ENCODE results near the gene NHLRC1.
"Not testable (repeated sequence)": the region's sequence is repeated elsewhere in the genome, so short reads cannot be mapped to it uniquely, and the experiment has no call there.

The NHLRC1 gene

DNA sequence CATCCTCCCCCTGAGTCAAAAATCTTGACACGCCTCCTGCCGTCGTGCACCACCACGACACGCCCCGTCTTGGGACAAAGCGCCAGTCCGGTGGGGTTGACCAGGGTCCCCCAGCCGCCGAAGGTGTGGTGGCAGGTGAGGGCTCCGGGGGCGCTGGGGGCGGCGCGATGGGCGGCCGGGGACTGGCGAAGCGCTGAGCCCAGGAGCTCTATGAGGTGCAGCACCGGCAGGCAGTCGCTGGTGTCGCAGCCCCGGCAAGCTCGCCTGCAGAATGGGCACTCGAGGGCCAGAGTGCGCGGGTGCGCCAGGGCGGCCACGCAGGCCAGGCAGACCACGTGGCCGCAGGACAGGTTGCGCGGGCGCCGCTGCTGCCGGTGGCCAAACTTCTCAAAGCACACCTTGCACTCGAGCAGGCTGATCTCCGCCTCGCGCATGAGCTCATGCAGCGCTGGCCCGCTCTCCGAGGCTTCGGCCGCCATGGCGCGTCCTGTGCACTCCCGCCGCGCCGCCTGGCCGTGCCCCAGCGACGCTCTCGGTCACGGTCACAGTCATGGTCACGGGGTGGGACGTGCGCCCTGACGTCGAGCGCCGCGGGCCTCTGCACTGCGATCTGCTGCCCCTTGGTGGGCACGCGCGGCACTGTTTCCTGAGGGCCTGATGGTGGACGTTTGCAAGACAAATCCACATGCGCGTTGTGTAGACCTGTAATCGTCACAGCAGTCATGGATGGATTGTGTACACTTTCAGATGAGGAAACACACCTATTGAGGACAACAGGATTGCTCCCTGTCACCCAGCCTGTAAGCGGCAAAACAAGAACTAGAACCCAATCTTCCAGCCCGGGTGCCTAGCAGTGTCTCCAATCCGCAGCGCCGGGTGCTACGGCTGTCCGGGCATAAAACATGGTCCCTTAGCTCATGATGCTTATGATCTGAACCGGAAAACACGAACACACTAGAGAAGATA, at the start of gene NHLRC1:
Gene NHLRC1, minus strand, starts transcription at position 550 of the 966 bp plus-strand sequence. Its CDS starts 71 bp downstream, at position 479.
- Mint-ChIP-seq H3K27ac (no peak within 1 kb of the TSS), H3K36me3 (no peaks in the 10 kb centered on the region), H3K4me3 (peak within 1 kb of the TSS; percentile 63), H3K4me1 (peaks cover 7% of the 10 kb centered on the region), H3K9me3 (no peaks in the 10 kb centered on the region)
- peak; percentile 98 for ATAC-seq
- peak; percentile 58 to 80 for DNase-seq (ENCODE audit: low spot score in 2 of 2)

DNA sequence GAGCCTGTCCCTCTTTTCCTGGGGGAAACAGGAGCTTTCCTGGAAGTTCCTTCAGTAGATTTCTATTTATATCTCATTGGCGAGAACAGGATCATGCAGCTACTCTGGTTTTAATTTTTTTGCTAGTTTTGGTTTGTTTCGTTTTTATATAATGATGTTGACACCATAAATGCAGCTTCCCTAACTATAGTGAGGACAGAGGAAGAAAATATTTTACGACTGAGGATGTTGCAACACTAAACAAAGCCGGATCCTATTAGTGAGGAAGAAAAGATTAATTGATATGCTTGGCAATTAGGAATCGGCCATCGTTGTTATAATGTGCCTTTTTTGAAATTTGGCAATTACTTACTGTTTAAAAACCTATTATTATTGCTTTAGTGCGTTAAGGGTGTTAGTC, 49.4 kb upstream of the NHLRC1 start:
- no peak for ATAC-seq
- H3K36me3 Mint-ChIP-seq: peaks cover 30% of the 10 kb centered on the region
- no peak for DNase-seq (ENCODE audit: low spot score in 2 of 2)

DNA sequence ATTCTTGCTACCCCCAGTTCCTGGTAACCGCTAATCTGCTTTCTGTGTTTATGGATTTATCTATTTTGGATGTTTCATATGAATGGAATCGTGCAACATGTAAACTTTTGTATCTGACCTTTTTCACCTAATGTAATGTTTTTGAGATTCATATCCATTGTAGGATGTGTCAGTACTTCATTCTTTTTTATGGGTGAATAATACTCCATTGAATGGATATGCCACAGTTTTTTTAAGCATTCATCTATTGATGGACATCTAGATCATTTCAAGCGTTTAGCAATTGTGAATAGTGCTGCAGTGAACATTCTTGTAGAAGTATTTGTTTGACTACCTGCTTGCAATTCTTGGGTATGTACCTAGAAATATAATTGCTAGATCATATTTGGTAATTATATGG, 45.8 kb upstream of the NHLRC1 start:
- H3K4me3 Mint-ChIP-seq: no peak overlapping the region
- ATAC-seq (no peak), DNase-seq (ENCODE audit: low spot score in 2 of 2) (no peak)
- H3K36me3 Mint-ChIP-seq: peaks cover 58% of the 10 kb centered on the region
- no peak overlapping the region for H3K27ac Mint-ChIP-seq
- H3K4me1 Mint-ChIP-seq: no peaks in the 10 kb centered on the region
- H3K9me3 Mint-ChIP-seq: no peaks in the 10 kb centered on the region

More for the DNA sequence above, 49.4 kb upstream of the NHLRC1 start:
- Mint-ChIP-seq H3K4me3 (no peak overlapping the region), H3K27ac (no peak overlapping the region), H3K9me3 (no peaks in the 10 kb centered on the region), H3K4me1 (peaks cover 9% of the 10 kb centered on the region)

DNA sequence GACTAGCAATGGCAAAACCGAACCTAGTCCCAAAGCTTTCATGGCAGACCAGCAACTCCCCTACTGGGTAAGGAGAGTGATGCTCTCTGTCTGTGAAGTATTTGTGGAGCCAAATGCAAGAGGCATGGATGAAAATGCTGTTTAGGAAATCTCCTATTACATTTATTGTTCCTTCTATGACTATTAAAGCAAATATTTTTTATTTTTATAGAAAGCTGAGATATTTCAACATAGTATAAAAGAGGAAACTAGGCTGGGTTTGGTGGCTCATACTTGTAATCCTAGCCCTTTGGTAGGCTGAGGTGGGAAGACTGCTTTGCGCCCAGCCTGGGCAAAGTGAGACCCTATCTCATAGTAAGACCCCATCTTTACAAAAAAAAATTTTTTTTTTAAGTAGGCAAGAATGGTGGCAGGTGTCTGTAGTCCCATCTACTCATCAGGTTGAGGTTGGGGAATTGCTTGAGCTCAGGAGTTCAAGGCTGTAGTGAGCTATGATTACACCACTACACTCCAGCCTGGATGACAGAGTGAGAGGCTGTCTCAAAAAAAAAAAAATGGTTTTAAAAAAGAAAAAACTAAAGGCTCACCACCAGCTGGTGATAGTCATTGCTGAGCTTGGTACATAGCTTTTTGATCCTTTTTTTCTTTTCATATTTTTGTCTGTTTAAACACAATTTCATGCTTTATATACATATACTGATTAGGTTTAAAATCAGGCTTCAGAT, 44.0 kb upstream of the NHLRC1 start:
- Mint-ChIP-seq H3K4me1 (peaks cover 3% of the 10 kb centered on the region), H3K4me3 (no peak overlapping the region), H3K9me3 (no peaks in the 10 kb centered on the region), H3K36me3 (peaks cover 71% of the 10 kb centered on the region), H3K27ac (no peak overlapping the region)
- ATAC-seq (no peak), DNase-seq (ENCODE audit: low spot score in 2 of 2) (no peak)

DNA sequence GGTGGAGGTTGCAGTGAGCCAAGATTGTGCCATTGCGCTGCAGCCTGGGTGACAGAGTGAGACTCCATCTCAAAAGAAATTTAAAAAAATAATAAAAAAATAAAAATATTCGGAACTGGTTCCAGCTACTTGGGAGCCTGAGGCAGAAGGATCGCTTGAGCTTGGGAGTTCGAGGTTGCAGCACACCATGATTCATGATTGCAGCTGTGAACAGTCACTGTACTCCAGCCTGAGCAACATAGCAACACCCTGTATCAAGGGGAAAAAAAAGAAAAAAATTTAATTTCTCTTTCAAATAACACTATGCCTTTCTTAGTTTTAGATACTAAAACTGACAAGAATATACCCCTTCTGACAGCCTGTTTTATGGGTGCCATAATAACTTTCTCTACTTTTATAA, 43.3 kb upstream of the NHLRC1 start:
- H3K27ac Mint-ChIP-seq: no peak overlapping the region
- H3K4me1 Mint-ChIP-seq: peaks cover 7% of the 10 kb centered on the region
- H3K4me3 Mint-ChIP-seq: no peak overlapping the region
- no peaks in the 10 kb centered on the region for H3K9me3 Mint-ChIP-seq
- H3K36me3 Mint-ChIP-seq: peaks cover 78% of the 10 kb centered on the region
- DNase-seq (ENCODE audit: low spot score in 2 of 2) (no peak), ATAC-seq (no peak)

DNA sequence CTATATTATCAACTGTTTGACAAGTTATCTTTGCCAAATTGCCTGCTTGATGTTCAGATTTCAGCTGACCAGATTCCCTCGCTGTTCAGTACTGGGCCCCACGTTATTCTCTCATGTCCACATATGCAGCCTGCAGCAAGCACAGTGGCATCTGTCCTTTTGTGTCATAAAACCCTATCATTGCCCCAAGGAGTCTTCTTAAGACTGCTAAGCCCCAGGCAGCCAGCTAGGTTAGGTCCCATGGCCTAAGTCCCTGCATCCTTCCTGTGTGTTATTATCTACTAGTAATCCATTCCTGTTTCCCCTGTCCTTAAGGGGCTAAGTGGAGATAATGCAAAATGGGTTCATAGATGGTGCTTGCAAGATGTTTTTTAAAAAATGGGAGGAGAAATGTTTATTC, 39.9 kb upstream of the NHLRC1 start:
- Mint-ChIP-seq H3K4me1 (peaks cover 7% of the 10 kb centered on the region), H3K27ac (no peak overlapping the region), H3K4me3 (no peak overlapping the region), H3K36me3 (peaks cover 64% of the 10 kb centered on the region), H3K9me3 (no peaks in the 10 kb centered on the region)
- ATAC-seq (no peak), DNase-seq (ENCODE audit: low spot score in 2 of 2) (no peak)

DNA sequence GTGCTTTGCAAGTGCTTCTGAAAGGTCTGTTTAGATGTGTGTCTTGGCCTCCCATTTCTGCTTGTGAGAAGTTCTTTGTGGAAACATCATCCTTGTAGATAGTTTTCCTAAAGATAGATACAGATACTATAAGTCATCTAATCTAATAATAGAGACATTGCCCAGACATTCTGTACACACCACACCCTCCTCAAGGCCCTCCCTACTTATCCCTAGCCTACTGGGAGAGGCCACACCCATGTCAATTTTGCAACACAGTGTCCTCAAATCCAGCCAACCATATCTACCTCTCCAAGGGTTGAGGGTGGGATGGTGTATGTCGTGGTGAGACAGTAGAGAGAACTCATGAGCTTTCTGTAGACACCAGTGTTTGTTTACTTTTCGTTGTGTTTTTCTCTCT, 39.0 kb upstream of the NHLRC1 start:
- Mint-ChIP-seq H3K9me3 (no peaks in the 10 kb centered on the region), H3K4me3 (no peak overlapping the region), H3K27ac (peak overlapping the region; percentile 63), H3K4me1 (peaks cover 7% of the 10 kb centered on the region), H3K36me3 (peaks cover 55% of the 10 kb centered on the region)
- ATAC-seq (no peak), DNase-seq (ENCODE audit: low spot score in 2 of 2) (no peak)

DNA sequence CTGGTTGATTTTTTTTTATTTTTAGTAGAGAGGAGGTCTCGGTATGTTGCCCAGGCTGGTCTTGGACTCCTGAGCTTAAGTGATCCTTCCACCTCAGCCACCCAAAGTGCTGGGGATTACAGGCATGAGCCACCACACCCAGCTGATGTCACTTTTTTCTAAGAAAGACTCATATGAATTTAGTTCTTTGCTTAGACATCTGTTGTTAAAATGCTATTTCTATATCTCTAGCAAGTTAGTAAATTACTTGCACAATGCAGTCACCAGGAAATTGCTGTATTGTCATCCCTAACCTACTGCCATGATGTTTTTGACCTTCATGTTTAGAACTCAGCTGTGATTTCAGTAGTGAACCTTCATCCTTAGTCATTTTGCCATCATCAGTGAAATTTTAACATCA, 38.4 kb upstream of the NHLRC1 start:
- Mint-ChIP-seq H3K9me3 (no peaks in the 10 kb centered on the region), H3K36me3 (peaks cover 51% of the 10 kb centered on the region), H3K4me1 (peaks cover 12% of the 10 kb centered on the region), H3K4me3 (no peak overlapping the region), H3K27ac (peak overlapping the region; percentile 63)
- DNase-seq (ENCODE audit: low spot score in 2 of 2) (no peak), ATAC-seq (peak; percentile 97)

DNA sequence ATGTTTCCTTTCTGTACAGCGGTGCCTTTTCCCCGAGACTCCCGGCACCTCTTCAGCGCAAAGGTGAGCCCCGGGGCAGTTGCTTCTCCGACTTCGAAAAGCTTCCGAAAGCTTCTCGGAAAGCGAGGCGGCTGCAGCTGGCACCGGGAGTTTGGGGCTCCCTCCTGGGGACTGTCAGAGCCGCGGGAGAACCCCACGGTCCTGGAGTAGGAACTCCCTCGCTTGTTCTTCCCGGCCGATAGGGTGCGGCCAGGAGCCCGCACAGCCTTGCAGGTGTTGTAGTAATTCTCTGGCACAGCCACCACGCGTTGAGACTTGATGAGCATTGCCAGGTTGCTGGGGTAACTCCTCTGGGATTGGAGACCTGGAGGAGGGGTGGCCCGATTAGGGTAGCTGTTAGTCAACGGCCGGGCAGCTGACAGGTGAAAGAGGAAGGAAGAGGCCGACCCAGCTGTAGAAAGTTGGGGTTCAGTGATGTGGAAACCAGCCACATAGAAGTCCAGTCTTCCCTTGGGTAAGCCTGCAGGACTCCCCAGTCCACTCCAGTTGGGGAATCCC, 33.5 kb upstream of the NHLRC1 start:
- ATAC-seq (peak; percentile 1), DNase-seq (ENCODE audit: low spot score in 2 of 2) (peak in 1 of 2 donors; percentile 20)
- H3K4me1 Mint-ChIP-seq: peaks cover 24% of the 10 kb centered on the region
- H3K9me3 Mint-ChIP-seq: no peaks in the 10 kb centered on the region
- peaks cover 23% of the 10 kb centered on the region for H3K36me3 Mint-ChIP-seq
- H3K27ac Mint-ChIP-seq: no peak overlapping the region
- peak overlapping the region; percentile 95 for H3K4me3 Mint-ChIP-seq

DNA sequence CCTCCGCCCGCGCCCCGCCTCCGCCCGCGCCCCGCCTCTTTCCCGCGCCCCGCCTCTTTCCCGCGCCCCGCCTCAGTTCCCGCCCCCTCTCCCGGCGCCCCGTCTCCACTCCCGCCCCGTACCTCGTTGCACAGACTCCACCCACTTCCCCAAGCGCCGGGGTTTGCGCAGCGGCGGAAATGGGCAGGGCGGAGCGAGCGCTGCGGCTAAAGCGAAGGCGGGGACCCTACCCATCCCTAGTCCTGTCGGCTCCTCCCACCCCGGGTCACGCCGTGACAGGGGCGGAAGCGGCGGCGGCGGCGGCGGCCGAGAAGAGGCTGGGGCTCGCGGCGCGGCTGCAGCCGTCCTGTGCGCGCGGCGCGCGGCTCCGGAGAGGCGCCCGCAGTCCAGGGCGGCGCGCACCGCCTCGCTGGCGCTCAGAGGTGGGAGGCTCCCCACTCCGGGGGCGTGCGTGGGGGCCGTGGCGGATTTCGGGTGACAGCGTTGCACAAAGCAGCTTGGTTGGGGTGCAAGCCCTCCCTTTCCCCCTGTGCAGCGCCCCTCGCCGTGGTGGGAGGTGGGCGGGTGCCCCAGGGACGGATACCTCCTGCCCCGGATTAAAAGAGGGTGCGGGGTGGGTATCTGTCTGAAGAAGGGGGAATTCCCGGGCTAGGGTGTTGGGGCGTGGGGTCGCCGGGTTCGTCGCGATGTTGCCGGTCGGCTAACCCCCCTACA, 32.8 kb upstream of the NHLRC1 start, which contains the start of gene KDM1B:
Gene KDM1B, plus strand, starts transcription at position 273 of the 714 bp plus-strand sequence. CDS start 4,474 bp downstream, outside the sequence.
- Mint-ChIP-seq H3K9me3 (no peaks in the 10 kb centered on the region), H3K27ac (peak within 1 kb of the TSS; percentile 96), H3K4me1 (peaks cover 24% of the 10 kb centered on the region), H3K4me3 (peak within 1 kb of the TSS; percentile 95), H3K36me3 (peaks cover 19% of the 10 kb centered on the region)
- ATAC-seq (peak; percentile 93), DNase-seq (ENCODE audit: low spot score in 2 of 2) (peak; percentile 94 to 99)

DNA sequence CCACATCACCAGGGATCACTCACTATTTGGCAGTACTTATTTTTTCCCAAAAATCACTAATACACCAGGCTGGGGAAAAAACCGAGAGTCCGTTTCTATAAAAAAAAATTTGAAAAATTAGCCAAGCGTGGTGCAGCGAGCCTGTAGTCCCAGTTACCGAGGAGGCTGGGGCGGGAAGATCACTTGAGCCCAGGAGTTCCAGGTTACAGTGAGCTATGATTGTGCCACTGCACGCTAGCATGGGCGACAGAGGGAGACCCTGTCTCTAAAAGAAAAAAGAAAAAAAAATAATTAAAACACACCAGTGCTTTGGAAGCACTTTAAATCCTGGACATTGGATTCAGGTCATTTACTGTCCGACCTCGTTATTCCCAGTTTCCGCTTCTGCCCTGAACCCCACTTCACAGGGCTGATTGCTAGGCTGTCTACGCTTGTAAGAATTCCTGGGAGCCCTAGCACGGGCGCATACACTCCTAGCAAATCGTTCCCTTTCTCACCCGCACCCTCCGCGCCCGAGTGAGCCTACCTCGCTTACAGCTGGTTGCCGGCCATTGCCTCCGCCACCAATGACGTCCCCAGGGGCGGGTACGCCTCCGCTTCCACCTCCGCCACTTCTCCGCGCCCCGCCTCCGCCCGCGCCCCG, 32.2 kb upstream of the NHLRC1 start, which contains the start of gene TPMT:
Gene TPMT, minus strand, starts transcription at position 571 of the 643 bp plus-strand sequence. CDS start 5,950 bp downstream, outside the sequence.
- ATAC-seq: peak; percentile 73
- no peak for DNase-seq (ENCODE audit: low spot score in 2 of 2)
- H3K27ac Mint-ChIP-seq: peak within 1 kb of the TSS; percentile 96
- peaks cover 13% of the 10 kb centered on the region for H3K36me3 Mint-ChIP-seq
- peaks cover 24% of the 10 kb centered on the region for H3K4me1 Mint-ChIP-seq
- H3K4me3 Mint-ChIP-seq: peak within 1 kb of the TSS; percentile 95
- H3K9me3 Mint-ChIP-seq: no peaks in the 10 kb centered on the region

DNA sequence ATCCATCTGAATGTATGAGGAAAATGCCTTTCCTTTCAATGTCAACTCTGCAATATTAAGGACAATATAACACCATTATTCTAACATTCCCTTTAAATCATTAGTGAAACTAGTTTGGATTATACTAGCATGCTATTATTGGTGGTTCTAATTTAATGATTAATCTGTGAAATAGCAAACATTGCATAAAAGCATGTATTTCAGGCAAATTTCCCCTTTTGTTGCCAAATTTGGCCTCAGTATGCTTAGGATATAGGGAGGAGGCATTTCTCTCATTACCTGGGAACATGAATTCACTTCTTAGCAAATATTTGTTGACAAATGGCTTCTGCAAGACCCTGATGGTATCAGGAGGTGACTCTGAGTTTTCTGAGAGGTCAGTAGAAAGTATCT, 30.8 kb upstream of the NHLRC1 start:
- ATAC-seq: no peak
- peaks cover 19% of the 10 kb centered on the region for H3K36me3 Mint-ChIP-seq
- peak overlapping the region; percentile 95 for H3K4me3 Mint-ChIP-seq
- no peaks in the 10 kb centered on the region for H3K9me3 Mint-ChIP-seq
- H3K27ac Mint-ChIP-seq: peak overlapping the region; percentile 80
- no peak for DNase-seq (ENCODE audit: low spot score in 2 of 2)
- H3K4me1 Mint-ChIP-seq: peaks cover 24% of the 10 kb centered on the region

DNA sequence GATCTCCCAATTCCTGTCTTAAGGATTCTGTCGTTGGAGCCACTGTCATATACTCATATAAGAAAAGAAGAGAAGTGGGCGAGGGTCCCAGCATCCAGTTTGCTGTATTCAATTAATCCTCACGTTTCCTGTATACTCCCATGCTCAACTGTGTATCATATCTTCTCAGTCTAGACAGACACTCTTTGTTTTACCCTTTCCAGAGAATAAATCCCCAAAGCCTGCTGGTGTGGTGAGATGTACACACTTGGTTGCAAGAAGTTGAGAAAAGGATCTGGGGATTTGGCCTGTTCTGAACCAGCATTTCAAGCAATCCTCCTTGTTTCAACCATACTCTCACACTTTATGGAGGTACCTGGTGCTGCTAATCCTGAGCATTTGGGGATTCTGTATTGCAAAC, 29.3 kb upstream of the NHLRC1 start:
- Mint-ChIP-seq H3K4me1 (peaks cover 31% of the 10 kb centered on the region), H3K9me3 (no peaks in the 10 kb centered on the region), H3K36me3 (peaks cover 34% of the 10 kb centered on the region), H3K4me3 (no peak overlapping the region), H3K27ac (no peak overlapping the region)
- no peak for ATAC-seq
- DNase-seq (ENCODE audit: low spot score in 2 of 2): no peak

DNA sequence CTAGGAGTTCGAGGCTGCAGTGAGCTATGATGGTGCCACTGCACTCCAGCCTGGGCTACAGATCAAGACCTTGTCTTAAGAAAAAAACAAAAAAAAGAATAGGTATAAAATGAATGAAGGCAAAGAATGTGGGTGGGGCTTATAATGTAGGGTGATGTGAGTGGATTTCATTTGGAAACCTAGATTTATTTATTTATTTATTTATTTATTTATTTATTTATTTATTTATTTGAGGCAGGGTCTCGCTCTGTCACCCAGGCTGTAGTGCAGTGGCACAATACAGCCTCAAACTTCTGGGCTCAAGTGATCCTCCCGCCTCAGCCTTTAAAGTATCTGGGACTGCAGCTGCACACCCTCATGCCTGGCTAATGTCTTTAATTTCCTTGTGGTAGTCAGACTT, 28.9 kb upstream of the NHLRC1 start:
- not testable (repeated sequence) for H3K27ac Mint-ChIP-seq

More for the DNA sequence above, 28.9 kb upstream of the NHLRC1 start:
- Mint-ChIP-seq H3K36me3 (peaks cover 36% of the 10 kb centered on the region), H3K4me1 (peaks cover 30% of the 10 kb centered on the region)
- ATAC-seq; H3K4me3 Mint-ChIP-seq; DNase-seq (ENCODE audit: low spot score in 2 of 2); H3K9me3 Mint-ChIP-seq: not testable (repeated sequence)
